Panc1 (cell line): Measurements from ENCODE around the gene PLPP1. TPM values are rescaled to one million over a fixed set of nuclear protein-coding genes. Genes with fewer than 3 reads are reported as not detected.

Experiments used
- ATAC-seq: fragments of 200-7000 bp; cut with Tn5 transposase; 2 replicates; pipeline ENCODE4 v1.9.1; 2020; ENCODE audit warnings: mild to moderate bottlenecking, moderate library complexity
- BruUV-seq: library from RNA; stranded (reverse); fragments of 400-500 nt; replicated peaks from 2 replicates; lab custom pipeline; 2021; lab: Mats Ljungman, UMichigan
- CTCF ChIA-PET: fragments of 300-600 bp; sonication (Branson Sonifier 250); formaldehyde crosslinking; loops from one replicate; lab custom pipeline; 2022; ENCODE audit warnings: antibody characterized with exemption; lab: Charles Lee
- POLR2A ChIA-PET: fragments of 300-600 bp; sonication (Branson Sonifier 250); formaldehyde crosslinking; loops from one replicate; lab custom pipeline; 2022; ENCODE audit warnings: antibody characterized with exemption; lab: Charles Lee
- DNase-seq: peaks from one replicate; pipeline ENCODE4 v3.0.0-alpha.2; 2010; ENCODE audit warnings: low read depth, low spot score
- H3K27ac ChIP-seq: 2 replicates; pipeline ENCODE4 v1.5.1; 2011; ENCODE audit warnings: mild to moderate bottlenecking, low read length, inconsistent platforms
- H3K27me3 ChIP-seq: fragments of 200-500 bp; sonication (Bioruptor generic); 2 replicates; pipeline ENCODE4 v1.6.0; 2014; ENCODE audit warnings: low read length, inconsistent platforms; ENCODE audit not compliant: control insufficient read depth, insufficient read depth
- H3K36me3 ChIP-seq: fragments of 200-500 bp; sonication (Bioruptor generic); 2 replicates; pipeline ENCODE4 v1.5.1; 2014; ENCODE audit warnings: inconsistent platforms, mild to moderate bottlenecking, low read length, moderate library complexity; ENCODE audit not compliant: control insufficient read depth, insufficient read depth
- H3K4me1 ChIP-seq: 2 replicates; pipeline ENCODE4 v1.5.1; 2011; ENCODE audit warnings: inconsistent platforms, mild to moderate bottlenecking, low read length, moderate library complexity; ENCODE audit not compliant: control insufficient read depth, insufficient read depth
- H3K4me3 ChIP-seq, 2 experiments: 2 replicates each; pipeline ENCODE4 v1.5.1; 2011 to 2012; ENCODE audit warnings: low read depth in 2 of 2, low read length in 2 of 2, mild to moderate bottlenecking in 2 of 2, inconsistent platforms in 1 of 2, moderate library complexity in 1 of 2
- H3K9me3 ChIP-seq: fragments of 200-500 bp; sonication (Bioruptor generic); 2 replicates; pipeline ENCODE4 v1.5.1; 2014; ENCODE audit warnings: low read depth, mild to moderate bottlenecking, inconsistent platforms, low read length, moderate library complexity; ENCODE audit not compliant: control insufficient read depth, insufficient read depth
- CTCF ChIP-seq: fragments of 450-650 bp; IDR thresholded peaks from 2 replicates; pipeline ENCODE4 v1.5.1; 2017; ENCODE audit warnings: mild to moderate bottlenecking
- POLR2AphosphoS5 ChIP-seq: IDR thresholded peaks from 2 replicates; pipeline ENCODE4 v1.6.1; 2012; ENCODE audit warnings: mild to moderate bottlenecking, low read depth, low read length, moderate library complexity
- SIN3A ChIP-seq: IDR thresholded peaks from 2 replicates; pipeline ENCODE4 v1.6.1; 2012; ENCODE audit warnings: low read depth, mild to moderate bottlenecking, low read length, moderate library complexity, borderline replicate concordance; ENCODE audit not compliant: insufficient read depth
- TCF7L2 ChIP-seq: IDR thresholded peaks from 2 replicates; pipeline ENCODE4 v1.6.1; 2011; ENCODE audit warnings: mild to moderate bottlenecking, low read depth, low read length, inconsistent platforms
- in situ Hi-C: cut with HindIII; loops from 2 replicates; pipeline ENCODE4 v1.10.0; 2016; ENCODE audit warnings: low sequenced_read_pairs, low pct_unique_long_range_greater_than_20kb
- intact Hi-C: fragments of 100-400 bp; cut with micrococcal nuclease; formaldehyde crosslinking; loops from one replicate; pipeline ENCODE4 v1.10.0; 2022; ENCODE audit not compliant: unreplicated experiment
- total RNA-seq: library from RNA; stranded (reverse); gene quantifications from one replicate; pipeline ENCODE4 v1.2.1, GENCODE V29; 2021; ENCODE audit not compliant: unreplicated experiment
- TF ChIP-seq, protein P1 (sequence below), 2 experiments: IDR thresholded peaks; 2 replicates each; pipeline ENCODE4 v1.6.1; 2011 to 2012; ENCODE audit warnings: low read depth in 2 of 2, control low read depth in 1 of 2, low read length in 1 of 2, mild to moderate bottlenecking in 1 of 2, moderate library complexity in 1 of 2; ENCODE audit not compliant: insufficient read depth in 1 of 2

PLPP1 gene
- total RNA-seq, 1 experiment from 2014 or later = 35.7 TPM

- TF ChIP-seq CTCF (no peak), SIN3A (no peak)
- H3K4me3 ChIP-seq = no peak overlapping the region
- H3K36me3 ChIP-seq = peaks cover 19% of the 10 kb centered on the region
- H3K4me1 ChIP-seq = no peaks in the 10 kb centered on the region
- ChIA-PET CTCF (interaction anchor here (0.8 kb wide), 1 partner anchor 484 kb away, joined by 3 read pairs; no protein-coding TSS in a partner anchor), POLR2A (no interaction called here)
- BruUV-seq = no TSS peak
- intact Hi-C loops = loop anchor here (10.0 kb wide), 1 partner anchor 108 kb away; the partner anchor contains the start of gene PLPP1
- no peak for ATAC-seq
- H3K9me3 ChIP-seq = no peaks in the 10 kb centered on the region
- in situ Hi-C loops = no loop called here
- no peaks in the 10 kb centered on the region for H3K27me3 ChIP-seq
- DNase-seq = no peak
- H3K27ac ChIP-seq = no peak overlapping the region
Measured at GRCh38 chr5:55427157-55427556, 107.6 kb downstream of the PLPP1 start.

DNA sequence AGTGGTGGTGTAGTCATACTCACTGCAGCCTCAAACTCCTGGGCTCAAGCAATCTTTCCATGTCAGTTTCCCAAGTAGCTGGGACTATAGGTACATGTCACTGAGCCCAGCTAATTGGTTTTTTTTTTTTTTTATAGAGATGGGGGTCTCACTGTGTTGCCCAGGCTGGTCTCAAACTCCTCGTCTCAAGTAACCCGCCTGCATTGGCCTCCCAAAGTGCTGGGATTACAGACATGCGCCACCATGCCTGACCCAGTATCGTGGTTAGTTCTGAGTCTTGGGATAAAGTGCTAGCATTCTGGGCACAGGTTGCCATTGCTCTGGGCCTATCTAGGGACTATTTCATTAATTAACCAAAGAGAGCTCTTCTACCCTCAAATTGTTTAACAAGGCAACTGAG lies 108.3 kb downstream of the PLPP1 start:
- no peaks in the 10 kb centered on the region for H3K4me1 ChIP-seq
- H3K4me3 ChIP-seq = no peak overlapping the region
- no peak for DNase-seq
- H3K9me3 ChIP-seq = no peaks in the 10 kb centered on the region
- intact Hi-C loops (loop anchor here (10.0 kb wide), 1 partner anchor 108 kb away; the partner anchor contains the start of gene PLPP1), in situ Hi-C loops (no loop called here)
- TF ChIP-seq CTCF (no peak), POLR2AphosphoS5 (no peak), SIN3A (no peak), TCF7L2 (no peak)
- TF ChIP-seq, protein P1, sequence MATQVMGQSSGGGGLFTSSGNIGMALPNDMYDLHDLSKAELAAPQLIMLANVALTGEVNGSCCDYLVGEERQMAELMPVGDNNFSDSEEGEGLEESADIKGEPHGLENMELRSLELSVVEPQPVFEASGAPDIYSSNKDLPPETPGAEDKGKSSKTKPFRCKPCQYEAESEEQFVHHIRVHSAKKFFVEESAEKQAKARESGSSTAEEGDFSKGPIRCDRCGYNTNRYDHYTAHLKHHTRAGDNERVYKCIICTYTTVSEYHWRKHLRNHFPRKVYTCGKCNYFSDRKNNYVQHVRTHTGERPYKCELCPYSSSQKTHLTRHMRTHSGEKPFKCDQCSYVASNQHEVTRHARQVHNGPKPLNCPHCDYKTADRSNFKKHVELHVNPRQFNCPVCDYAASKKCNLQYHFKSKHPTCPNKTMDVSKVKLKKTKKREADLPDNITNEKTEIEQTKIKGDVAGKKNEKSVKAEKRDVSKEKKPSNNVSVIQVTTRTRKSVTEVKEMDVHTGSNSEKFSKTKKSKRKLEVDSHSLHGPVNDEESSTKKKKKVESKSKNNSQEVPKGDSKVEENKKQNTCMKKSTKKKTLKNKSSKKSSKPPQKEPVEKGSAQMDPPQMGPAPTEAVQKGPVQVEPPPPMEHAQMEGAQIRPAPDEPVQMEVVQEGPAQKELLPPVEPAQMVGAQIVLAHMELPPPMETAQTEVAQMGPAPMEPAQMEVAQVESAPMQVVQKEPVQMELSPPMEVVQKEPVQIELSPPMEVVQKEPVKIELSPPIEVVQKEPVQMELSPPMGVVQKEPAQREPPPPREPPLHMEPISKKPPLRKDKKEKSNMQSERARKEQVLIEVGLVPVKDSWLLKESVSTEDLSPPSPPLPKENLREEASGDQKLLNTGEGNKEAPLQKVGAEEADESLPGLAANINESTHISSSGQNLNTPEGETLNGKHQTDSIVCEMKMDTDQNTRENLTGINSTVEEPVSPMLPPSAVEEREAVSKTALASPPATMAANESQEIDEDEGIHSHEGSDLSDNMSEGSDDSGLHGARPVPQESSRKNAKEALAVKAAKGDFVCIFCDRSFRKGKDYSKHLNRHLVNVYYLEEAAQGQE (IDR thresholded peaks at IDR 0.05; ENCODE audit: insufficient read depth in 1 of 2, low read depth in 2 of 2, low read length in 1 of 2) = no peak
- H3K27ac ChIP-seq = no peak overlapping the region
- ChIA-PET POLR2A (no interaction called here), CTCF (interaction anchor here (0.6 kb wide), 1 partner anchor 53 kb away, joined by 6 read pairs; no protein-coding TSS in a partner anchor)
- peaks cover 19% of the 10 kb centered on the region for H3K36me3 ChIP-seq
- ATAC-seq = no peak
- no TSS peak for BruUV-seq
- no peaks in the 10 kb centered on the region for H3K27me3 ChIP-seq
